K562 (cell line): ENCODE results near the gene GRPEL2. TPM values are rescaled to one million over a fixed set of nuclear protein-coding genes. Genes with fewer than 3 reads are reported as not detected.

Experiments
- BHLHE40 ChIP-seq: IDR thresholded peaks from 2 replicates; pipeline ENCODE4 v1.6.1; 2011; ENCODE audit warnings: low read length, improper control_type of control experiment
- CAMTA2 ChIP-seq: fragments of 250-450 bp; sonication (Bioruptor Pico); conservative IDR thresholded peaks from 2 replicates; pipeline ENCODE4 v1.5.1; 2022
- CBFA2T2 ChIP-seq: fragments of 450-650 bp; conservative IDR thresholded peaks from 2 replicates; pipeline ENCODE4 v1.6.1; 2017; ENCODE audit warnings: mild to moderate bottlenecking
- DIDO1 ChIP-seq: fragments of 450-650 bp; IDR thresholded peaks from 2 replicates; pipeline ENCODE4 v1.6.1; 2016; ENCODE audit warnings: low read depth, missing biosample characterization, missing genetic modification characterization
- HEY1 ChIP-seq: fragments of 250-450 bp; sonication (Bioruptor Pico); IDR thresholded peaks from 2 replicates; pipeline ENCODE4 v1.5.0; 2020; ENCODE audit warnings: mild to moderate bottlenecking, moderate library complexity, borderline replicate concordance
- HNRNPK ChIP-seq: fragments of 200-400 bp; formaldehyde crosslinking; IDR thresholded peaks from one replicate; pipeline ENCODE4 v1.6.1; 2018; ENCODE audit warnings: mild to moderate bottlenecking, low read depth, low read length; ENCODE audit not compliant: poor library complexity, severe bottlenecking
- JUND ChIP-seq, 2 experiments: IDR thresholded peaks; 2 replicates in 1 of 2; 3 replicates in 1 of 2; pipeline ENCODE4 v1.6.1; 2011; ENCODE audit warnings: borderline replicate concordance in 2 of 2, low read depth in 2 of 2, low read length in 2 of 2, improper control_type of control experiment in 1 of 2, missing biosample characterization in 1 of 2, missing genetic modification characterization in 1 of 2, missing genetic modification reagents in 1 of 2
- RAD21 ChIP-seq, 2 experiments: fragments of 250-450 bp in 1 of 2; fragments of 450-650 bp in 1 of 2; sonication (Bioruptor Pico) in 1 of 2; formaldehyde crosslinking in 1 of 2; IDR thresholded peaks in 1 of 2; conservative IDR thresholded peaks in 1 of 2; 2 replicates each; pipeline versions ENCODE4 v1.4.0 to v1.8.0; 2020 to 2022; ENCODE audit warnings: mild to moderate bottlenecking in 2 of 2, moderate library complexity in 1 of 2
- RBM15 ChIP-seq: fragments of 200-400 bp; formaldehyde crosslinking; IDR thresholded peaks from 2 replicates; pipeline ENCODE4 v1.6.1; 2018; ENCODE audit warnings: mild to moderate bottlenecking, low read length, moderate library complexity; ENCODE audit not compliant: insufficient read depth
- SP1 ChIP-seq: sonication (generic); formaldehyde crosslinking; IDR thresholded peaks from 2 replicates; pipeline ENCODE4 v1.8.1; 2022; ENCODE audit warnings: mild to moderate bottlenecking, missing genetic modification reagents
- YY1 ChIP-seq, 3 experiments: IDR thresholded peaks; 2 replicates each; pipeline ENCODE4 v1.6.1; 2011; ENCODE audit warnings: low read length in 2 of 3, mild to moderate bottlenecking in 2 of 3, moderate library complexity in 2 of 3, borderline replicate concordance in 1 of 3, control low read depth in 1 of 3, low read depth in 1 of 3; ENCODE audit not compliant: insufficient read depth in 3 of 3, insufficient replicate concordance in 2 of 3, control insufficient read depth in 1 of 3, insufficient read length in 1 of 3; ENCODE audit errors: extremely low read depth in 1 of 3
- ZNF121 ChIP-seq: sonication (generic); formaldehyde crosslinking; conservative IDR thresholded peaks from 2 replicates; pipeline ENCODE4 v1.8.0; 2022; ENCODE audit warnings: missing genetic modification reagents
- ZNF140 ChIP-seq: fragments of 250-450 bp; sonication (Bioruptor Pico); IDR thresholded peaks from 2 replicates; pipeline ENCODE4 v1.8.0; 2021; ENCODE audit warnings: moderate library complexity, mild to moderate bottlenecking, inconsistent platforms
- polyA plus RNA-seq, 8 experiments: library from polyadenylated mRNA; depleted of rRNA in 4 of 8; stranded (reverse) in 5 of 8; unstranded in 3 of 8; fragments of >200 nt; fragmentation: Nextera tagmentation in 2 of 8; fragmentation: Illumina TruSeq in 1 of 8; extraction: Ambion mirVana in 2 of 8; extraction: Trizol in 1 of 8; gene quantifications; 2 replicates each; pipeline versions ENCODE4 v1.2.1 to v1.2.3, GENCODE V29; 2011 to 2014; ENCODE audit warnings: inconsistent platforms in 1 of 8, missing spikeins in 1 of 8
- total RNA-seq, 7 experiments: library from RNA; depleted of rRNA in 6 of 7; stranded (reverse); fragments of >200 nt in 6 of 7; fragmentation: Illumina TruSeq in 2 of 7; extraction: Trizol in 2 of 7; gene quantifications; 2 replicates each; pipeline versions ENCODE4 v1.2.1 to v1.2.3, GENCODE V29; 2011 to 2021; ENCODE audit warnings: low replicate concordance in 1 of 7
- TF ChIP-seq, protein P1 (sequence below): fragments of 450-650 bp; conservative IDR thresholded peaks from 2 replicates; pipeline ENCODE4 v1.6.1; 2016; ENCODE audit warnings: missing genetic modification characterization, low read depth, mild to moderate bottlenecking, missing compliant biosample characterization, moderate library complexity
- TF ChIP-seq, protein P2 (sequence below): fragments of 150-350 bp; IDR thresholded peaks from 2 replicates; pipeline ENCODE4 v1.6.1; 2014; ENCODE audit warnings: low read depth, mild to moderate bottlenecking, low read length, borderline replicate concordance
- TF ChIP-seq, protein P3 (sequence below), 2 experiments: fragments of 450-650 bp; IDR thresholded peaks; 2 replicates each; pipeline ENCODE4 v1.6.1; 2016
- TF ChIP-seq, protein P4 (sequence below): fragments of 250-450 bp; sonication (Bioruptor Pico); IDR thresholded peaks from 2 replicates; pipeline ENCODE4 v1.5.0; 2022; ENCODE audit warnings: mild to moderate bottlenecking

The GRPEL2 gene
- total and polyA plus RNA-seq, 9 of the 15 experiments (the other 6 are each of a cell fraction or from before 2014, with no cell fraction given): 11.2 to 40.5 (median 25.8) TPM

DNA sequence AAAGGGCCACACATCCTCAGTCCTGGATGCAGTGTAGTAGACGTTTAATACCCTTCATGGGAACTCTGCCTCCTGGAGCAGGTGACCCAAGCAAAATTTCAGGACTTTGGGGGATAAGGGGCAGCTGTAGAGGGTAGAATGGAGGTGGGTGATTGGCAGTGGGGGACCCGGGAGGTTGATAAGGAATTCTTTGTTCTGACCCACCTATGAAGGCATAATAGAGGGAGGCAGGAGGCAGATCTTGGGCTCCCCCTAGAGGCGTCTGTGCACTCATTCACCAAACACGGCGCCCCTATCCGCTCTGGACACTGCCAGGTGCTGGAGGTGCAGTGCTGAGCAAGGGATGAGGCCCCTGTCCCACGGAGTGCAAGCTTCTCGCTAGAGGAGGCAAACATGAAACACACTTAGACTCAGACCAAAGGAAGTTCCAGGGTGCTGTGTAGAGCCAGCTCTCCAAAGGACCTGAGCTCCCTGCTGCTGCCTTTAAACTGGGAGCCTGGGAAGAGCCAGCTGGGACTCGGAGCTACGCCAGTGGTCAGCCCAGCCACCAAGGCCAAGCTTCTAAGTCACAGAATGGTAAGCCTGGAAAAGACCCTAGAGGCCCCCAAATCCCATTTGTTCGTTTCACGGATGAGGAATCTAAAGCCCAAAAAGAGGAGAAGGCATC is 26.1 kb downstream of the GRPEL2 start (continued):
- TF ChIP-seq, protein P1, sequence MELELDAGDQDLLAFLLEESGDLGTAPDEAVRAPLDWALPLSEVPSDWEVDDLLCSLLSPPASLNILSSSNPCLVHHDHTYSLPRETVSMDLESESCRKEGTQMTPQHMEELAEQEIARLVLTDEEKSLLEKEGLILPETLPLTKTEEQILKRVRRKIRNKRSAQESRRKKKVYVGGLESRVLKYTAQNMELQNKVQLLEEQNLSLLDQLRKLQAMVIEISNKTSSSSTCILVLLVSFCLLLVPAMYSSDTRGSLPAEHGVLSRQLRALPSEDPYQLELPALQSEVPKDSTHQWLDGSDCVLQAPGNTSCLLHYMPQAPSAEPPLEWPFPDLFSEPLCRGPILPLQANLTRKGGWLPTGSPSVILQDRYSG: no peak
- TF ChIP-seq, protein P2, sequence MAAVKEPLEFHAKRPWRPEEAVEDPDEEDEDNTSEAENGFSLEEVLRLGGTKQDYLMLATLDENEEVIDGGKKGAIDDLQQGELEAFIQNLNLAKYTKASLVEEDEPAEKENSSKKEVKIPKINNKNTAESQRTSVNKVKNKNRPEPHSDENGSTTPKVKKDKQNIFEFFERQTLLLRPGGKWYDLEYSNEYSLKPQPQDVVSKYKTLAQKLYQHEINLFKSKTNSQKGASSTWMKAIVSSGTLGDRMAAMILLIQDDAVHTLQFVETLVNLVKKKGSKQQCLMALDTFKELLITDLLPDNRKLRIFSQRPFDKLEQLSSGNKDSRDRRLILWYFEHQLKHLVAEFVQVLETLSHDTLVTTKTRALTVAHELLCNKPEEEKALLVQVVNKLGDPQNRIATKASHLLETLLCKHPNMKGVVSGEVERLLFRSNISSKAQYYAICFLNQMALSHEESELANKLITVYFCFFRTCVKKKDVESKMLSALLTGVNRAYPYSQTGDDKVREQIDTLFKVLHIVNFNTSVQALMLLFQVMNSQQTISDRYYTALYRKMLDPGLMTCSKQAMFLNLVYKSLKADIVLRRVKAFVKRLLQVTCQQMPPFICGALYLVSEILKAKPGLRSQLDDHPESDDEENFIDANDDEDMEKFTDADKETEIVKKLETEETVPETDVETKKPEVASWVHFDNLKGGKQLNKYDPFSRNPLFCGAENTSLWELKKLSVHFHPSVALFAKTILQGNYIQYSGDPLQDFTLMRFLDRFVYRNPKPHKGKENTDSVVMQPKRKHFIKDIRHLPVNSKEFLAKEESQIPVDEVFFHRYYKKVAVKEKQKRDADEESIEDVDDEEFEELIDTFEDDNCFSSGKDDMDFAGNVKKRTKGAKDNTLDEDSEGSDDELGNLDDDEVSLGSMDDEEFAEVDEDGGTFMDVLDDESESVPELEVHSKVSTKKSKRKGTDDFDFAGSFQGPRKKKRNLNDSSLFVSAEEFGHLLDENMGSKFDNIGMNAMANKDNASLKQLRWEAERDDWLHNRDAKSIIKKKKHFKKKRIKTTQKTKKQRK: no peak
- TF ChIP-seq ZNF140 (CRISPR knock-in tag) (no peak), SP1 (CRISPR knock-in tag) (peak; percentile 31; the same call in 1 of the 2 replicates), BHLHE40 (no peak), CAMTA2 (CRISPR knock-in tag) (no peak), RBM15 (no peak), YY1 (IDR thresholded peaks at IDR 0.05; ENCODE audit: borderline replicate concordance in 1 of 3, control insufficient read depth in 1 of 3, extremely low read depth in 1 of 3, insufficient read depth in 3 of 3, insufficient read length in 1 of 3, insufficient replicate concordance in 2 of 3, low read depth in 1 of 3, low read length in 2 of 3) (peak in 1 of 3 experiments; percentile 11), JUND (IDR thresholded peaks at IDR 0.05; ENCODE audit: borderline replicate concordance, low read depth, low read length) (no peak), JUND (tag; IDR thresholded peaks at IDR 0.05; ENCODE audit: borderline replicate concordance, low read depth, low read length) (no peak), HEY1 (CRISPR knock-in tag) (no peak), CBFA2T2 (no peak), HNRNPK (no peak), RAD21 (CRISPR knock-in tag; conservative IDR thresholded peaks at IDR 0.05 in 1 of 2, IDR thresholded peaks at IDR 0.05 in 1 of 2) (peak; percentile 67 to 82), DIDO1 (tag) (no peak), ZNF121 (CRISPR knock-in tag) (no peak)
- TF ChIP-seq, protein P3, sequence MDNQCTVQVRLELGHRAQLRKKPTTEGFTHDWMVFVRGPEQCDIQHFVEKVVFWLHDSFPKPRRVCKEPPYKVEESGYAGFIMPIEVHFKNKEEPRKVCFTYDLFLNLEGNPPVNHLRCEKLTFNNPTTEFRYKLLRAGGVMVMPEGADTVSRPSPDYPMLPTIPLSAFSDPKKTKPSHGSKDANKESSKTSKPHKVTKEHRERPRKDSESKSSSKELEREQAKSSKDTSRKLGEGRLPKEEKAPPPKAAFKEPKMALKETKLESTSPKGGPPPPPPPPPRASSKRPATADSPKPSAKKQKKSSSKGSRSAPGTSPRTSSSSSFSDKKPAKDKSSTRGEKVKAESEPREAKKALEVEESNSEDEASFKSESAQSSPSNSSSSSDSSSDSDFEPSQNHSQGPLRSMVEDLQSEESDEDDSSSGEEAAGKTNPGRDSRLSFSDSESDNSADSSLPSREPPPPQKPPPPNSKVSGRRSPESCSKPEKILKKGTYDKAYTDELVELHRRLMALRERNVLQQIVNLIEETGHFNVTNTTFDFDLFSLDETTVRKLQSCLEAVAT (IDR thresholded peaks at IDR 0.05): no peak
- TF ChIP-seq, protein P4, sequence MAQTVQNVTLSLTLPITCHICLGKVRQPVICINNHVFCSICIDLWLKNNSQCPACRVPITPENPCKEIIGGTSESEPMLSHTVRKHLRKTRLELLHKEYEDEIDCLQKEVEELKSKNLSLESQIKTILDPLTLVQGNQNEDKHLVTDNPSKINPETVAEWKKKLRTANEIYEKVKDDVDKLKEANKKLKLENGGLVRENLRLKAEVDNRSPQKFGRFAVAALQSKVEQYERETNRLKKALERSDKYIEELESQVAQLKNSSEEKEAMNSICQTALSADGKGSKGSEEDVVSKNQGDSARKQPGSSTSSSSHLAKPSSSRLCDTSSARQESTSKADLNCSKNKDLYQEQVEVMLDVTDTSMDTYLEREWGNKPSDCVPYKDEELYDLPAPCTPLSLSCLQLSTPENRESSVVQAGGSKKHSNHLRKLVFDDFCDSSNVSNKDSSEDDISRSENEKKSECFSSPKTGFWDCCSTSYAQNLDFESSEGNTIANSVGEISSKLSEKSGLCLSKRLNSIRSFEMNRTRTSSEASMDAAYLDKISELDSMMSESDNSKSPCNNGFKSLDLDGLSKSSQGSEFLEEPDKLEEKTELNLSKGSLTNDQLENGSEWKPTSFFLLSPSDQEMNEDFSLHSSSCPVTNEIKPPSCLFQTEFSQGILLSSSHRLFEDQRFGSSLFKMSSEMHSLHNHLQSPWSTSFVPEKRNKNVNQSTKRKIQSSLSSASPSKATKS (CRISPR knock-in tag): no peak
